SKM-1 treated with dmso at 0.1 percent for 144 hours (cell line): ENCODE measurements around the gene OR5AP2.
"Not testable (repeated sequence)": the region's sequence is repeated elsewhere in the genome, so short reads cannot be mapped to it uniquely, and the experiment has no call there.

Source experiments
- DNase-seq: peaks from one replicate; lab custom pipeline; 2025; ENCODE audit not compliant: unreplicated experiment; lab: John Stamatoyannopoulos, UW

The OR5AP2 gene

DNA sequence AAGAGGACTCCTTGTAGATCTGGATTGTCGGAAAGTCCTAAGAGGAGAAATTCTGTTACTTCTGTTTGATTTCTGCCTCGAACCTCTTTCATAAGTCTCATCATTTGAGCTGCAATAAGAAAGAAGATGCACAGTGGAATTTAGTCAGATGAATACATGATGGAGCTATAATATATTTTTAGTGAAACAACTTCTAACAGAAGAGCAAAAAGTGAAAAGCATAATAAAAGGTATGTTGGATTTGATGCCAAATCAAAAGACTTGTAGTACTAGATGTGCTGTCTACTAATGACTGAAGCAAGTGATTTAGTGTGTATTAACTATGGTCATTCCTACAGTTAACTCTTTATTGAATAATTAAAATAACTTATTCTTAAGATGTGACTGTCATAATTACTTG lies at the start of gene OR5AP2:
OR5AP2 (minus strand) TSS at position 101 of the 400 bp plus-strand sequence; CDS start at position 101, 0 bp downstream.
- DNase-seq = no peak

DNA sequence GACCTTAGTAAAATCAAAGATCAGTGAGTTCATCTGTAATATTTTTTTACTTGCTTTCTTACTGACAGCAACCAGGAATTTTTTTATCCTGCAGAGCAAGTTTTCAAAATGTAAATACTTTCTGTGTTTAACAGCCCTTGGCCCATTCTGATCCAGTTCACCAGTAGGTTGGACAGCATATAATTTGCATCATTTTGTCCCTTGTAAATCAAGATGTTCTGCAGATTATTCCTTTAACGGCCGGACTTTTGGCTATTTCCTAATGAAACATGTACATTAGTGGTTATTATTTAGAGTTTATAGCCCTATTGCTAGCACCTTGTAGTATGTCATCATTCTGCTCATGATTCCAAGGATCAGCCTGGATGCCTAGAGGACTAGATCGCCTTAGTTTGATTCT lies 48.9 kb upstream of the OR5AP2 start:
- DNase-seq = not testable (repeated sequence)

DNA sequence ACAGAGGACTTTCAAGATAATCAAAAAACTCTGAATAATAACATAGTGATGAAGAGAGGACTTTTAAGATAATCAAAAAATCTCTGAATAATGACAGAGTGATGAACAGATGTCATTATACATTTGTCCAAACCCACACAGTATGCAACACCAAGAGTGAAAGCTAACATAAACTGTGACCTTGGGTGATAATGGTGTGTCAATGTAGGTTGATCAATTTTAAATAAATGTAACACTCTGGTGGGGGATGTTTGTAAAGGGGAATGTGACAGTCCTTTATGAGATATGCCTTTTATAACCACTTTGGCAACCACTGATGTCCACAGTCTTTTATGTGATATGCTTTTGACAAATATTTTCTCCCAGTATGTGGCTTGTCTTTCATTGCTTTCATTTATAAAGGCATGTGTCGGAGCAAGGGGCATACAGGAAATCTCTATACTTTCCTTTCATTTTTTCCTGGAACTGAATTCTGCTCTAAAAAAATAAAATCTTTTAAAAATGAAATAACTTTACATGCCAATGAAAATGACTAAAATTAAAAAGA lies 46.4 kb upstream of the OR5AP2 start:
- no peak for DNase-seq

DNA sequence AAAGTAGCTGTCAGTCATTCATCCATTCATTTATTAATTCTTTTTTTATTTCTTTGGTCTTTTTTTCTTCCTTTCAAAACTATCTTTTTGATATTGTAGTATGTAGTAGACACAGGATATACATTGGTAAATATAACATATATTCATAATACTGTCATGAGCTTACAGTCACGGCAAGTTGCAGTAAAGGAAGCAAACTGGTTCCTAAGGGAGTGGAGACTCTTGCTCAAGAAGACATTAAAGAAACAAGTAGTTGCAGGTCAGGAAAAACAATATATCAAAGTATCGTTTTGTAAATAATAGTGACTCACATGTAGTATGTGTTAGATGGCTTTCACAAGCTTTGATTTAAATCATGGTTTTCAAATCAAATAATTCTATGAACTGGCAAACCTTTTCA lies 28.7 kb upstream of the OR5AP2 start:
- no peak for DNase-seq

DNA sequence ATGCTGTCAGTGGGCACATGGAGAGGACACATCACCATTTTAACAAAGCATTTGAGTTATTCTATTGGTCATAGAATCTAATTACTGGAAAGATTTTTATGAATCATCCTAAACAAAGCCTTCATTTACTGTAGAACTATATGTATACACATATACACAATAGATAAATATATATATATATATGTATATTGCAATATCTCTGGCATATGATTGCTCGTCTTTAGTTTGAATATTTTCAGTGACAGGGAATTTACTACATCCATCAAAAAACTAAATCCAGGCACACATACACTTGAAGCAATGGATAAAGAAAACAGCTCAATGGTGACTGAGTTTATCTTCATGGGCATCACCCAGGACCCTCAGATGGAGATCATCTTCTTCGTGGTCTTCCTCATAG lies 21.1 kb upstream of the OR5AP2 start, which contains the start of gene OR5AR1:
OR5AR1 (plus strand) TSS at position 301 of the 400 bp plus-strand sequence; CDS start at position 301, 0 bp downstream.
- DNase-seq = no peak

DNA sequence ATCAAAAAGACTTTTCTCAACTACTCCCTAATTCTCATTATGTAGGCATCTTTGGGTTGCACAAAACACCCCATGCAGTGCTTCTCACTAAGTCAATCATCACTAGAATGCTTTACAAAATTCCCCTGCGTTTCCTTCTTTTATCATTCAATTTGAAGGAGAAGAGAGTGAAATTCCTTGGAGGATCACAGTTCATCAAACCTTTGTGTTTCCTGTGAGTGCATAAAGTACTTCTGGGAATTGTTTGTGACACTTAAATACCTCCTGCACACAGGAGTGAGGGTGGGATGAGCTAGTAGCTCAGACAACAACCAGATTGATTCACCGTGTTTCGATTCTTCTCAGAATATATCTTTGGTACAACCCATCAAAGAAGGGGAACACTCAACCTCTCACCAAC lies 17.5 kb upstream of the OR5AP2 start:
- no peak for DNase-seq

DNA sequence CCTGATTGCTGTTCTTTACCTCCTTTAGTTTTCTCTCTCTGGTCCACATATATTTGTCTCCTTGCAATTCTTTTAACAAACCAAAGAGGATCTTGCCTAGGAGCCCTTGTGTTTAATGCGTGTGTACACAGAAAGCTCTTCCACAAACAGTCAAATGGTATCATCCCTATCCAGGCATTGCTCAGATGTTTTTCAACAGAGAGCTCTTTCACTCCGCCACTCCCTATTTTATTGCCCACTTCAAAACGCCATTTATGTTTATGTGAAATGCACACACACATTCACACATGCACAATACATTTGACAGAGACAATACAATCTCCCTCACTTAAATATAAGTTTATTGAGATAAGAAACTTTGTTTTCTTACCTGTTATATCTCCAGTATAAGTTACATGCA lies 4.7 kb downstream of the OR5AP2 start:
- DNase-seq = no peak

DNA sequence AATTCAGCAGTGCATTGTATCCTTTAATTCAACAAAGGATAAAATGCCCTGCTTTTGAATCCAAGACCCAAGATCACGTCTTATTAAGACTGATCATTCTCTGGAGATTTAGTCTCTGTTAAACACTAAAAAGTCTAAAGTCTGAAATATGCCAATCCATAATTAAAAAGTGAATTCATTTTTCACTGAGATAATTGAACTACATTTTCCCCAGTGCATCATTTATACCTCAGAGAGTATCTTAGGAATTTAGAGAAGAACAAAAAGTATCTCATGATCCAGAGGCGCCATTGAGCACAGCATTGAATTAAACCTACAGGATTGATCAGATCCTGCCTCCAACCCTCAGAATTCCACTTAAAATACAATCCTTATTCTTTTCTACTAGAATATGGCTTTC lies 5.4 kb downstream of the OR5AP2 start:
- DNase-seq = no peak

DNA sequence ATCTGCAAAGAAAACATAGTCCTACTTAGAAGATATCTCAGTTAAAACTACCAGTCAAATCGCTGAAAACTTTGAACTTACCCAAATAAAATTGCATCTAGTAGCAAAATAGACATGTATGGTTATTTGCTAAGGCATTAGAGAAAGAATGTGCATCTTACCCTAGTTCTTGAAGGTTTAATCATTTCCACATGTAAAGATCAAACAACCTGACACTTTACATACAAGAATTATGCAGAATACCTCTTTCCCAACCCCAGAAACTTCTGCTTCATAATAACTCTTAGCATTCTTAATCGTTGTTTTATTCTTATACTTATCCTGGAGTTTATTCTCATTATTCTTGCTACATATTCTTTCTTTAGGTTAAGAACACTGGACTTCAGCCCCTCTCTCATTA lies 9.9 kb downstream of the OR5AP2 start:
- DNase-seq = no peak

DNA sequence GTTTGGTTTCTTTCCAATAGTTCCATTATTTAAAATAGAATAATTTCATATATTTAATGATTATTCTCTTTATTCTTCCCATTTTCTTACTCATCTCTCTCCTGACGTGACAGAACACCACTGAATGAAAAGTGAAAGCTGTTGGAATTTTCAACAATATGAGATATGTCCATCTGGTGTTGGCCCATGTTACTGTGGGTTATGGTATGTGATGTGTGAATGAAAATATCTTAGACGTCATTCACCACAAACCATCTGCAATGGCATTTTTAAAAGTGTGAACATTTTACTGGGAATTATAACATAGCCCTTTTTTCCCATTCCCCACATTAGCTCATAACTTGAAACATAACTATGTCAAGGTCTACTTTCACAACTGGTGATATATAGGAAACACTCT lies 16.3 kb downstream of the OR5AP2 start:
- DNase-seq = no peak

DNA sequence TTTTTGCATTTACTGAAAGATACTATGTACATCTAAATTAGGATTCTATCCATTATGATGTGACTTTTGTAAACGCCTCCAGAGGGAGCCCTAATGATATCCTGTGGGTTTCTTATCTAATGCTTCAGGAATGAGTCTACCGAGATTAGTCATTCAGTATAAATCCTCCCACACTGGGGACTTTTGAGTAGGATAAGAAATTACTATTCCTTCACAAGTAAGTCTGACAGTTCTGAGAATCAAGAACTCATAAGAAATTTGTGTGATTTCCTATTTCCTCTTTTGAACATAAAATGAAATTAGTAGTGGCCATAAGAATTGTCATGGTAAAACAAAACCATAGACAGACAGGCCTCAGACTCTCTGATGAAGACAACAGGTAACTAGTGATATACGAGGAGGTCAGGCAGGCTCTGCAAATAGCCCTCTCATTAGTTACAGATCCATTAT lies 17.6 kb downstream of the OR5AP2 start:
- DNase-seq = peak; percentile 21

DNA sequence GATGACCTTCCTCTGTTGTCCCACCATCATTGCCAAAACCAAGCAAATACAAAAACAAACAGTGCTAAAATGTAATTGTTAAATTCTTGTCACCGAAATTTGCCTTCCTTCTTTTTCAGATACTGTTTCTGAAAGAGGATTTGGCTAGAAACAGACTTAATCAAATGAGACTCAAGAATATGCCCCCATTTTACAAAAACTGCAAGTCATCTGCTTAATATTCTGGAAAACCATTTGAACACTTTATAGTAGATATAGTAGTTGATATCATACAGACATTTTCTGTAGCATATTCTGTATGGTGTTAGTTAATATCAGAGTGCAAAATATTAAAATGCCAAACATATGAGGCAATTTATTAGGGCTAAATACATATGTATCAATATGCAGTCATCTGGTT lies 31.1 kb downstream of the OR5AP2 start:
- no peak for DNase-seq

DNA sequence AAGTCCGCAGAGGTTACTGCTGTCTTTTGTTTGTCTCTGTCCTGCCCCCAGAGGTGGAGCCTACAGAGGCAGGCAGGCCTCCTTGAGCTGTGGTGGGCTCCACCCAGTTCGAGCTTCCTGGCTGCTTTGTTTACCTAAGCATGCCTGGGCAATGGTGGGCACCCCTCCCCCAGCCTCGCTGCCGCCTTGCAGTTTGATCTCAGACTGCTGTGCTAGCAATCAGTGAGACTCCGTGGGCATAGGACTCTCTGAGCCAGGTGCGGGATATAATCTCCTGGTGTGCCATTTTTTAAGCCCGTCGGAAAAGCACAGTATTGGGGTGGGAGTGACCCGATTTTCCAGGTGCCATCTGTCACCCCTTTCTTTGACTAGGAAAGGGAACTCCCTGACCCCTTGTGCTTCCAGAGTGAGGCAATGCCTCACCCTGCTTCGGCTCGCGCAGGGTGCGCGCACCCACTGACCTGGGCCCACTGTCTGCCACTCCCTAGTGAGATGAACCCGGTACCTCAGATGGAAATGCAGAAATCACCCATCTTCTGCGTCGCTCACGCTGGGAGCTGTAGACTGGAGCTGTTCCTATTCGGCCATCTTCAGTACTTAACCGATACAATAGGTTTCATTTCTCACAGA lies 50.0 kb downstream of the OR5AP2 start:
- not testable (repeated sequence) for DNase-seq
